ENCODE data around the gene ARL14EPL. TPM values are rescaled to one million over a fixed set of nuclear protein-coding genes. Genes with fewer than 3 reads are reported as not detected.
A peak's percentile ranks its signal among the peaks of the same experiment; 100 is the strongest.

The ARL14EPL gene
- total RNA-seq, 1 donor from 2014 or later = not detected

- TF ChIP-seq CTCF (conservative IDR thresholded peaks at IDR 0.05) = no peak
- DNase-seq (ENCODE audit: low read depth, low spot score) = no peak
- H3K27ac Mint-ChIP-seq (ENCODE audit: unreplicated experiment) = no peak overlapping the region
- no peaks in the 10 kb centered on the region for H3K9me3 Mint-ChIP-seq
- no peaks in the 10 kb centered on the region for H3K27me3 Mint-ChIP-seq (ENCODE audit: low read depth)
- no peak overlapping the region for H3K4me3 Mint-ChIP-seq
- no peaks in the 10 kb centered on the region for H3K4me1 Mint-ChIP-seq
- H3K36me3 Mint-ChIP-seq (ENCODE audit: low read depth) = no peaks in the 10 kb centered on the region
Measured at GRCh38 chr5:116035123-116035522, 2.9 kb downstream of the ARL14EPL start.

- no peak for DNase-seq (ENCODE audit: low read depth, low spot score)
- no peaks in the 10 kb centered on the region for H3K36me3 Mint-ChIP-seq (ENCODE audit: low read depth)
- H3K9me3 Mint-ChIP-seq = no peaks in the 10 kb centered on the region
- TF ChIP-seq CTCF (conservative IDR thresholded peaks at IDR 0.05) = peak; percentile 44
- H3K27me3 Mint-ChIP-seq (ENCODE audit: low read depth) = no peaks in the 10 kb centered on the region
- H3K27ac Mint-ChIP-seq (ENCODE audit: unreplicated experiment) = no peak overlapping the region
- H3K4me1 Mint-ChIP-seq = no peaks in the 10 kb centered on the region
- H3K4me3 Mint-ChIP-seq = no peak overlapping the region
Measured at GRCh38 chr5:116037236-116037822, 5.1 kb downstream of the ARL14EPL start.

- Mint-ChIP-seq H3K4me1 (no peaks in the 10 kb centered on the region), H3K4me3 (no peak overlapping the region), H3K27ac (ENCODE audit: unreplicated experiment) (no peak overlapping the region), H3K36me3 (ENCODE audit: low read depth) (no peaks in the 10 kb centered on the region), H3K9me3 (no peaks in the 10 kb centered on the region), H3K27me3 (ENCODE audit: low read depth) (no peaks in the 10 kb centered on the region)
- DNase-seq (ENCODE audit: low read depth, low spot score) = no peak
- no peak for TF ChIP-seq CTCF (conservative IDR thresholded peaks at IDR 0.05)
Measured at GRCh38 chr5:116038817-116039216, 6.5 kb downstream of the ARL14EPL start.

GRCh38 chr5:116042375-116042774 lies 10.1 kb downstream of the ARL14EPL start:
- no peaks in the 10 kb centered on the region for H3K27me3 Mint-ChIP-seq (ENCODE audit: low read depth)
- TF ChIP-seq CTCF (conservative IDR thresholded peaks at IDR 0.05) = no peak
- H3K36me3 Mint-ChIP-seq (ENCODE audit: low read depth) = no peaks in the 10 kb centered on the region
- H3K9me3 Mint-ChIP-seq = no peaks in the 10 kb centered on the region
- no peak overlapping the region for H3K27ac Mint-ChIP-seq (ENCODE audit: unreplicated experiment)
- no peak for DNase-seq (ENCODE audit: low read depth, low spot score)
- H3K4me1 Mint-ChIP-seq = no peaks in the 10 kb centered on the region
- H3K4me3 Mint-ChIP-seq = no peak overlapping the region

GRCh38 chr5:116044073-116044472 lies 11.8 kb downstream of the ARL14EPL start:
- TF ChIP-seq CTCF (conservative IDR thresholded peaks at IDR 0.05) = no peak
- DNase-seq (ENCODE audit: low read depth, low spot score) = no peak
- no peaks in the 10 kb centered on the region for H3K27me3 Mint-ChIP-seq (ENCODE audit: low read depth)
- H3K9me3 Mint-ChIP-seq = no peaks in the 10 kb centered on the region
- no peaks in the 10 kb centered on the region for H3K4me1 Mint-ChIP-seq
- no peaks in the 10 kb centered on the region for H3K36me3 Mint-ChIP-seq (ENCODE audit: low read depth)
- H3K4me3 Mint-ChIP-seq = no peak overlapping the region
- H3K27ac Mint-ChIP-seq (ENCODE audit: unreplicated experiment) = no peak overlapping the region
